Hepatocyte (in vitro differentiated cells): ENCODE measurements around the gene ACOX3. TPM values are rescaled to one million over a fixed set of nuclear protein-coding genes. Genes with fewer than 3 reads are reported as not detected.

ENCODE experiments used
- DNase-seq: peaks from one replicate; pipeline ENCODE4 v3.0.0-alpha.2; 2016; ENCODE audit warnings: low spot score
- H2AFZ ChIP-seq: fragments of 200-600 bp; sonication (generic); 2 replicates; pipeline ENCODE4 v1.6.0; 2016; ENCODE audit warnings: antibody characterized with exemption, mild to moderate bottlenecking
- H3K27ac ChIP-seq: fragments of 200-600 bp; sonication (generic); 2 replicates; pipeline ENCODE4 v1.5.1; 2016; ENCODE audit warnings: mild to moderate bottlenecking
- H3K27me3 ChIP-seq: fragments of 200-600 bp; sonication (generic); 2 replicates; pipeline ENCODE4 v1.6.1; 2016
- H3K36me3 ChIP-seq: fragments of 200-600 bp; sonication (generic); replicated peaks from 2 replicates; pipeline ENCODE4 v1.5.1; 2016; ENCODE audit warnings: low read depth; ENCODE audit not compliant: insufficient read depth
- H3K4me1 ChIP-seq: fragments of 200-600 bp; sonication (generic); 2 replicates; pipeline ENCODE4 v1.5.1; 2016; ENCODE audit warnings: mild to moderate bottlenecking, moderate library complexity; ENCODE audit not compliant: insufficient read depth
- H3K4me2 ChIP-seq: fragments of 200-600 bp; sonication (generic); 2 replicates; pipeline ENCODE4 v1.6.0; 2016
- H3K4me3 ChIP-seq: fragments of 200-600 bp; sonication (generic); 2 replicates; pipeline ENCODE4 v1.5.1; 2016; ENCODE audit warnings: mild to moderate bottlenecking
- H3K79me2 ChIP-seq: fragments of 200-600 bp; sonication (generic); 2 replicates; pipeline ENCODE4 v1.6.0; 2017; ENCODE audit warnings: mild to moderate bottlenecking
- H3K9me2 ChIP-seq: fragments of 200-600 bp; sonication (generic); replicated peaks from 2 replicates; pipeline ENCODE4 v1.6.0; 2017; ENCODE audit warnings: mild to moderate bottlenecking; ENCODE audit not compliant: insufficient read depth
- H3K9me3 ChIP-seq: fragments of 200-600 bp; sonication (generic); 2 replicates; pipeline ENCODE4 v1.5.1; 2016; ENCODE audit warnings: low read depth, mild to moderate bottlenecking
- H4K20me1 ChIP-seq: fragments of 200-600 bp; sonication (generic); 2 replicates; pipeline ENCODE4 v1.6.0; 2016; ENCODE audit warnings: mild to moderate bottlenecking; ENCODE audit not compliant: insufficient read depth, poor library complexity, severe bottlenecking
- CTCF ChIP-seq: fragments of 200-600 bp; sonication (generic); IDR thresholded peaks from 2 replicates; pipeline ENCODE4 v1.5.1; 2016; ENCODE audit warnings: antibody characterized with exemption, mild to moderate bottlenecking; ENCODE audit not compliant: poor library complexity
- EZH2 ChIP-seq: fragments of 200-600 bp; sonication (generic); IDR thresholded peaks from 2 replicates; pipeline ENCODE4 v1.6.1; 2016; ENCODE audit warnings: antibody characterized with exemption, mild to moderate bottlenecking, borderline replicate concordance
- EZH2phosphoT487 ChIP-seq: fragments of 200-600 bp; sonication (generic); IDR thresholded peaks from one replicate; pipeline ENCODE4 v1.6.1; 2018; ENCODE audit warnings: antibody characterized with exemption, mild to moderate bottlenecking, low read depth, moderate library complexity; ENCODE audit not compliant: unreplicated experiment, severe bottlenecking
- WGBS: methylation state at CpG from one replicate; pipeline ENCODE4 v1.1.6; 2016; ENCODE audit warnings: low lambda C conversion rate; ENCODE audit errors: missing lambda C conversion rate; 5-methylcytosine and 5-hydroxymethylcytosine counted together
- polyA plus RNA-seq: library from polyadenylated mRNA; unstranded; fragments of >200 nt; fragmentation: Nextera tagmentation; extraction: Ambion mirVana; gene quantifications from 2 replicates; pipeline ENCODE4 v1.2.1, GENCODE V29; 2016
- total RNA-seq: library from RNA; depleted of rRNA; stranded (reverse); fragments of >200 nt; gene quantifications from 2 replicates; pipeline ENCODE4 v1.2.3, GENCODE V29; 2014

ACOX3 gene
- total and polyA plus RNA-seq, 2 experiments from 2014 or later: 17.6 to 22.5 TPM

DNA sequence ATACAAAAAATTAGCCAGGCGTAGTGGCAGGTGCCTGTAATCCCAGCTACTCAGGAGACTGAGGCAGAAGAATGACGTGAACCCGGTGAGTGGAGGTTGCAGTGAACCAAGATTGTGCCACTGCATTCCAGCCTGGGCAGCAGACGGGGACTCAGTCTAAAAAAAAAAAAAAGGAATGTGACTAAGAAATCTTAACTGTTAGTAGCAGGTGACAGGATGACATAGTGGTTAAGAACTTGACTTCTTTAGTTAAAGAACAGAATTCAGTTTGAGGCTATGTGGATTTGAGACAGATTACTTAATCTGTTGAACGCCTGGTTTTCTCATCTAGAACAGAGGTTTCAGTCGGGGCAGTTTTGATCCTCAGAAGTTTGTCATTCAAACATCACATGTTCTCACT is 3.3 kb upstream of the ACOX3 start:
- Histone ChIP-seq H3K9me2 (no peaks in the 10 kb centered on the region), H3K4me1 (peaks cover 17% of the 10 kb centered on the region), H3K36me3 (no peaks in the 10 kb centered on the region), H3K79me2 (peaks cover 57% of the 10 kb centered on the region), H3K4me3 (no peak overlapping the region), H3K9me3 (no peaks in the 10 kb centered on the region), H4K20me1 (no peaks in the 10 kb centered on the region), H3K27ac (no peak overlapping the region), H2AFZ (no peak overlapping the region), H3K27me3 (no peaks in the 10 kb centered on the region), H3K4me2 (no peak overlapping the region)
- TF ChIP-seq EZH2 (no peak), EZH2phosphoT487 (no peak), CTCF (no peak)
- 77% methylated on average over 6 of the region's 6 CpGs for WGBS
- DNase-seq: no peak

DNA sequence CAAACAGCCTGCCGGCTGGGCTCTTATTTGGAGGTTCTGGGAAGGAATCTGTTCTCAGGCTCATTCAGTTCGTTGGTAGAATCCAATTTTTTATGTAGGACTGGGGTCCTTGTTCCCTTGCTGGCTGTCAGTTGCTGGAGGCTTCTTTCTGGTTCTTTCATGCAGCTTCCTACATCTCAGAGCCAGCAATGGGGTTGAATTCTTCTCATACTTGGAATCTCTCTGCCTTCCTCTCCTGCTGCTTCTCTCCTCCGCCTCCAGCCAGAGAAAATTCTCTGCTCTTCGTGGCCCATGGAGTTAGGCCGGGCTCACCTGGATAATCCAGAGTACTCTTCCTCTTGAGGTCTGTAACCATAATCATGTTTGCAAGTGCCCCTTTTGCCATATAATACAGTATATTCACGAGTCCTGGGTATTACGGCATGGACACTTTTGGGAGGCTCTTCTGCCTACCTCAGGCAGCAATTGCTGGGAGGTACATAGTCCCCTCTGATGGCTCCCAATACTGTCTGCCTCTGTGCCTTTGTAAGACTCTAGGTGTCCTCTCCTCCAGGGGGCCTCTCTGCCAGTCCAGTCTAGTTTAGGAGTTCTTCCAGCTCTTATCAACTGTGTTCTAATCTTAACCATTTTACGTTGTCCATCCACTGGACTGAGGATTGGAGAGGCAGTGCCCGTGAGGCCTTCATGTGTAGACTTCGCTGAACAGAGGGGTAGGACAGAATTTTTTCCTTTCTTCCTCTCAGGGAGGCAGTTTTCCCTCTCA is 2.3 kb upstream of the ACOX3 start:
- no peak for TF ChIP-seq EZH2
- TF ChIP-seq CTCF: no peak
- peak overlapping the region; percentile 89 for H3K4me2 ChIP-seq
- no peaks in the 10 kb centered on the region for H4K20me1 ChIP-seq
- H2AFZ ChIP-seq: no peak overlapping the region
- peaks cover 65% of the 10 kb centered on the region for H3K79me2 ChIP-seq
- no peaks in the 10 kb centered on the region for H3K27me3 ChIP-seq
- peaks cover 17% of the 10 kb centered on the region for H3K4me1 ChIP-seq
- DNase-seq: no peak
- no peak overlapping the region for H3K4me3 ChIP-seq
- H3K9me2 ChIP-seq: no peaks in the 10 kb centered on the region
- H3K36me3 ChIP-seq: no peaks in the 10 kb centered on the region
- no peaks in the 10 kb centered on the region for H3K9me3 ChIP-seq
- no peak overlapping the region for H3K27ac ChIP-seq
- WGBS: 80% methylated on average over 10 of the region's 10 CpGs

- H4K20me1 ChIP-seq: no peaks in the 10 kb centered on the region
- TF ChIP-seq EZH2phosphoT487 (no peak), CTCF (no peak), EZH2 (no peak)
- H3K4me3 ChIP-seq: peak overlapping the region; percentile 54
- no peaks in the 10 kb centered on the region for H3K9me2 ChIP-seq
- H3K4me1 ChIP-seq: peaks cover 17% of the 10 kb centered on the region
- no peaks in the 10 kb centered on the region for H3K27me3 ChIP-seq
- H2AFZ ChIP-seq: no peak overlapping the region
- no peak overlapping the region for H3K27ac ChIP-seq
- DNase-seq: no peak
- no peaks in the 10 kb centered on the region for H3K36me3 ChIP-seq
- H3K79me2 ChIP-seq: peaks cover 66% of the 10 kb centered on the region
- H3K4me2 ChIP-seq: peak overlapping the region; percentile 89
- 55% methylated on average over 17 of the region's 17 CpGs for WGBS
- H3K9me3 ChIP-seq: no peaks in the 10 kb centered on the region
Observed at GRCh38 chr4:8441499-8442091, 1.1 kb upstream of the ACOX3 start.
